Epithelial cell of esophagus (primary cell): ENCODE data around the gene ABITRAM.

Experiments
- DNase-seq: peaks from one replicate; pipeline ENCODE4 v3.0.0; 2010; ENCODE audit warnings: low read depth
- H3K4me3 ChIP-seq: 2 replicates; pipeline ENCODE4 v1.5.1; 2011; ENCODE audit warnings: mild to moderate bottlenecking, low read length, control low read depth
- CTCF ChIP-seq: IDR thresholded peaks from 2 replicates; pipeline ENCODE4 v1.5.1; 2011; ENCODE audit warnings: low read depth, mild to moderate bottlenecking, low read length, control low read depth, inconsistent platforms; ENCODE audit not compliant: insufficient read depth; ENCODE audit errors: missing control alignments

ABITRAM gene

GRCh38 chr9:108983885-108984284 is 49.7 kb downstream of the ABITRAM start:
- TF ChIP-seq CTCF = no peak
- no peak overlapping the region for H3K4me3 ChIP-seq
- peak; percentile 62 for DNase-seq
